IMR-90 (cell line): Measurements from ENCODE around the gene DUSP28. TPM values are rescaled to one million over a fixed set of nuclear protein-coding genes. Genes with fewer than 3 reads are reported as not detected.

Experiments used
- ATAC-seq: fragments of 200-7000 bp; cut with Tn5 transposase; 2 replicates; pipeline ENCODE4 v1.9.1; 2020; ENCODE audit warnings: low read depth, mild to moderate bottlenecking, moderate library complexity
- BruUV-seq: library from RNA; stranded (reverse); fragments of 400-500 nt; replicated peaks from 2 replicates; lab custom pipeline; 2021; lab: Mats Ljungman, UMichigan
- CTCF ChIA-PET: fragments of 300-600 bp; formaldehyde crosslinking; extraction: SDS; loops from one replicate; lab custom pipeline; 2021; ENCODE audit warnings: antibody characterized with exemption; lab: Yijun Ruan, JAX
- POLR2A ChIA-PET: fragments of 300-600 bp; sonication (Branson Sonifier 250); formaldehyde crosslinking; loops from one replicate; lab custom pipeline; 2022; ENCODE audit warnings: antibody characterized with exemption; ENCODE audit not compliant: unreplicated experiment; lab: Charles Lee
- DNase-seq: peaks from one replicate; pipeline ENCODE4 v3.0.0; 2013
- H2AFZ ChIP-seq: replicated peaks from 2 replicates; pipeline ENCODE3; 2013; ENCODE audit warnings: low read length, mild to moderate bottlenecking; ENCODE audit not compliant: poor library complexity
- H2AK5ac ChIP-seq: 2 replicates; pipeline ENCODE4 v1.6.1; 2013; ENCODE audit warnings: low read depth, low read length, inconsistent platforms
- H2AK9ac ChIP-seq: replicated peaks from 2 replicates; pipeline ENCODE3; 2013; ENCODE audit warnings: mild to moderate bottlenecking, low read depth, low read length, moderate library complexity; ENCODE audit not compliant: poor library complexity
- H2BK120ac ChIP-seq: 2 replicates; pipeline ENCODE4 v1.6.1; 2013; ENCODE audit warnings: low read depth, low read length, inconsistent platforms
- H2BK15ac ChIP-seq: 3 replicates; pipeline ENCODE4 v1.6.1; 2013; ENCODE audit warnings: low read depth, low read length, inconsistent platforms
- H2BK20ac ChIP-seq: 2 replicates; pipeline ENCODE4 v1.6.1; 2013; ENCODE audit warnings: low read depth, mild to moderate bottlenecking, inconsistent platforms, low read length, moderate library complexity
- H2BK5ac ChIP-seq: 2 replicates; pipeline ENCODE4 v1.6.1; 2013; ENCODE audit warnings: mild to moderate bottlenecking, low read depth, low read length, inconsistent platforms; ENCODE audit not compliant: poor library complexity, severe bottlenecking
- H3K14ac ChIP-seq: replicated peaks from 2 replicates; pipeline ENCODE4 v1.6.1; 2013; ENCODE audit warnings: low read depth, low read length, inconsistent platforms
- H3K18ac ChIP-seq: 2 replicates; pipeline ENCODE4 v1.6.1; 2013; ENCODE audit warnings: low read depth, low read length, control low read depth
- H3K23ac ChIP-seq: 2 replicates; pipeline ENCODE4 v1.6.1; 2013; ENCODE audit warnings: low read depth, low read length, inconsistent platforms
- H3K27ac ChIP-seq: 2 replicates; pipeline ENCODE4 v1.5.1; 2013; ENCODE audit warnings: mild to moderate bottlenecking, control low read depth, low read length; ENCODE audit not compliant: insufficient read depth
- H3K27me3 ChIP-seq: 2 replicates; pipeline ENCODE4 v1.6.1; 2013; ENCODE audit warnings: low read length; ENCODE audit not compliant: control insufficient read depth, insufficient read depth
- H3K36me3 ChIP-seq: 2 replicates; pipeline ENCODE4 v1.6.1; 2013; ENCODE audit warnings: low read length, mixed read lengths; ENCODE audit not compliant: control insufficient read depth, insufficient read depth
- H3K4ac ChIP-seq: 2 replicates; pipeline ENCODE4 v1.6.1; 2013; ENCODE audit warnings: low read depth, low read length, inconsistent platforms
- H3K4me1 ChIP-seq: 2 replicates; pipeline ENCODE4 v1.6.1; 2013; ENCODE audit warnings: low read length, mixed read lengths; ENCODE audit not compliant: control insufficient read depth, insufficient read depth
- H3K4me2 ChIP-seq: 2 replicates; pipeline ENCODE4 v1.6.1; 2013; ENCODE audit warnings: low read depth, mild to moderate bottlenecking, control low read depth, low read length, moderate library complexity
- H3K4me3 ChIP-seq: 2 replicates; pipeline ENCODE4 v1.5.1; 2013; ENCODE audit warnings: low read depth, mild to moderate bottlenecking, control low read depth, low read length, moderate library complexity; ENCODE audit not compliant: insufficient read depth
- H3K56ac ChIP-seq: 2 replicates; pipeline ENCODE4 v1.6.1; 2013; ENCODE audit warnings: low read length, inconsistent platforms; ENCODE audit not compliant: insufficient read depth; ENCODE audit errors: extremely low read depth
- H3K79me1 ChIP-seq, 2 experiments: 2 replicates each; pipeline ENCODE4 v1.6.1; 2013; ENCODE audit warnings: low read length in 2 of 2, inconsistent platforms in 1 of 2, low read depth in 1 of 2
- H3K9ac ChIP-seq: 2 replicates; pipeline ENCODE4 v1.6.1; 2013; ENCODE audit warnings: low read depth, low read length, control low read depth
- H3K9me1 ChIP-seq: 2 replicates; pipeline ENCODE4 v1.6.1; 2013; ENCODE audit warnings: low read length, inconsistent platforms; ENCODE audit not compliant: insufficient read depth
- H3K9me3 ChIP-seq: 2 replicates; pipeline ENCODE4 v1.6.1; 2013; ENCODE audit warnings: low read length; ENCODE audit not compliant: control insufficient read depth, insufficient read depth
- H4K20me1 ChIP-seq: 2 replicates; pipeline ENCODE4 v1.6.1; 2013; ENCODE audit warnings: low read length, inconsistent platforms; ENCODE audit not compliant: insufficient read depth
- H4K5ac ChIP-seq: 2 replicates; pipeline ENCODE4 v1.6.1; 2013; ENCODE audit warnings: mild to moderate bottlenecking, low read depth, low read length, control low read depth
- H4K8ac ChIP-seq, 2 experiments: 2 replicates each; pipeline ENCODE4 v1.6.1; 2013; ENCODE audit warnings: low read depth in 2 of 2, low read length in 2 of 2, control low read depth in 1 of 2, inconsistent platforms in 1 of 2
- H4K91ac ChIP-seq: 2 replicates; pipeline ENCODE4 v1.6.1; 2013; ENCODE audit warnings: low read depth, low read length, inconsistent platforms; ENCODE audit not compliant: insufficient read depth
- CEBPB ChIP-seq: IDR thresholded peaks from 2 replicates; pipeline ENCODE4 v1.6.1; 2012; ENCODE audit warnings: low read depth, low read length, improper control_type of control experiment
- CHD1 ChIP-seq: IDR thresholded peaks from 2 replicates; pipeline ENCODE4 v1.6.1; 2012; ENCODE audit warnings: low read depth, low read length, improper control_type of control experiment
- CTCF ChIP-seq: conservative IDR thresholded peaks from 2 replicates; pipeline ENCODE4 v1.5.1; 2012; ENCODE audit warnings: mild to moderate bottlenecking, low read depth, low read length, improper control_type of control experiment
- FOS ChIP-seq: fragments of 150-350 bp; IDR thresholded peaks from 2 replicates; pipeline ENCODE4 v1.6.1; 2016; ENCODE audit warnings: low read depth, low read length
- MAZ ChIP-seq: IDR thresholded peaks from 2 replicates; pipeline ENCODE4 v1.6.1; 2012; ENCODE audit warnings: low read depth, mild to moderate bottlenecking, low read length, improper control_type of control experiment, moderate library complexity, borderline replicate concordance
- MXI1 ChIP-seq: IDR thresholded peaks from 2 replicates; pipeline ENCODE4 v1.6.1; 2012; ENCODE audit warnings: low read depth, mild to moderate bottlenecking, low read length, moderate library complexity, borderline replicate concordance
- NFE2L2 ChIP-seq: fragments of 150-350 bp; IDR thresholded peaks from 2 replicates; pipeline ENCODE4 v1.6.1; 2016; ENCODE audit warnings: low read depth, mild to moderate bottlenecking, low read length
- POLR2A ChIP-seq: IDR thresholded peaks from 2 replicates; pipeline ENCODE4 v1.6.1; 2012; ENCODE audit warnings: mild to moderate bottlenecking, low read depth, low read length
- WGBS, 2 experiments: methylation state at CpG; one replicate each; pipeline versions ENCODE4 v1.1.5 to v1.1.7; 2013; ENCODE audit warnings: missing lambda C conversion rate in 2 of 2; ENCODE audit not compliant: insufficient read length in 1 of 2; ENCODE audit errors: extremely low coverage in 2 of 2; 5-methylcytosine and 5-hydroxymethylcytosine counted together
- dilution Hi-C: fragments of 300-500 bp; cut with HindIII; formaldehyde crosslinking; loops from one replicate; pipeline ENCODE4 v1.14.3; 2018; ENCODE audit warnings: low sequenced_read_pairs; ENCODE audit not compliant: unreplicated experiment
- in situ Hi-C: fragments of 300-500 bp; cut with MboI; formaldehyde crosslinking; loops from 3 replicates; pipeline ENCODE4 v1.14.3; 2019; ENCODE audit warnings: low sequenced_read_pairs, inconsistent platforms, mixed read lengths
- intact Hi-C: fragments of 100-400 bp; cut with micrococcal nuclease; formaldehyde crosslinking; loops from 2 replicates; pipeline ENCODE4 v1.10.0; 2022
- polyA plus RNA-seq, 3 experiments: library from polyadenylated mRNA; depleted of rRNA; stranded (reverse); fragments of >200 nt; gene quantifications; 2 replicates each; pipeline ENCODE4 v1.2.3, GENCODE V29; 2012; ENCODE audit warnings: low replicate concordance in 1 of 3
- total RNA-seq: library from RNA; depleted of rRNA; stranded (reverse); fragments of >200 nt; gene quantifications from 2 replicates; pipeline ENCODE4 v1.2.3, GENCODE V29; 2012

Gene DUSP28
- total and polyA plus RNA-seq, 2 of the 4 experiments (the other 2 are of a cell fraction), result 1.1 to 3.3 TPM

GRCh38 chr2:240570531-240571313 is 10.6 kb downstream of the DUSP28 start:
- CTCF ChIA-PET, result no interaction called here
- peaks cover 7 to 51% of the 10 kb centered on the region in 2 experiments; a peak in 3 of 4 replicates for H3K79me1 ChIP-seq
- H4K5ac ChIP-seq, result no peak overlapping the region
- H2BK15ac ChIP-seq, result no peak overlapping the region
- peak overlapping the region; percentile 37 for H2AK9ac ChIP-seq
- H3K27ac ChIP-seq, result no peak overlapping the region
- H3K4me2 ChIP-seq, result no peak overlapping the region
- no peak for ATAC-seq
- H4K20me1 ChIP-seq, result peaks cover 13% of the 10 kb centered on the region
- H2BK120ac ChIP-seq, result no peak overlapping the region
- no peak overlapping the region for H4K8ac ChIP-seq
- no peak overlapping the region for H3K9ac ChIP-seq
- H2BK5ac ChIP-seq, result no peak overlapping the region
- H3K23ac ChIP-seq, result no peak overlapping the region
- intact Hi-C loops, result no loop called here
- H3K9me3 ChIP-seq, result no peaks in the 10 kb centered on the region
- H2AK5ac ChIP-seq, result no peak overlapping the region
- H3K4me3 ChIP-seq, result no peak overlapping the region
- no peak overlapping the region for H2BK20ac ChIP-seq
- WGBS, 2 experiments, result no CpG with 5 or more reads among the region's 11 CpGs
- no peak for DNase-seq
- peaks cover 22% of the 10 kb centered on the region for H3K9me1 ChIP-seq
- H3K56ac ChIP-seq, result no peak overlapping the region
- dilution Hi-C loops, result no loop called here
- H3K4ac ChIP-seq, result no peak overlapping the region
- in situ Hi-C loops, result no loop called here
- TF ChIP-seq CHD1 (no peak), MAZ (no peak), CEBPB (no peak), POLR2A (no peak), MXI1 (no peak), FOS (no peak), CTCF (no peak), NFE2L2 (no peak)
- H3K18ac ChIP-seq, result no peak overlapping the region
- POLR2A ChIA-PET, result no interaction called here
- no peaks in the 10 kb centered on the region for H3K27me3 ChIP-seq
- H3K36me3 ChIP-seq, result peaks cover 12% of the 10 kb centered on the region
- no peak overlapping the region for H4K91ac ChIP-seq
- H2AFZ ChIP-seq, result no peak overlapping the region
- BruUV-seq, result no TSS peak
- peaks cover 26% of the 10 kb centered on the region for H3K4me1 ChIP-seq
- H3K14ac ChIP-seq, result no peak overlapping the region
